GM12878 (cell line): ENCODE measurements around the gene LORICRIN. TPM values are rescaled to one million over a fixed set of nuclear protein-coding genes. Genes with fewer than 3 reads are reported as not detected.
A peak's percentile ranks its signal among the peaks of the same experiment; 100 is the strongest.

Experiments used
- BMI1 ChIP-seq: fragments of 450-650 bp; IDR thresholded peaks from 2 replicates; pipeline ENCODE4 v1.6.1; 2016; ENCODE audit warnings: mild to moderate bottlenecking, moderate library complexity, borderline replicate concordance
- CEBPZ ChIP-seq: fragments of 150-350 bp; IDR thresholded peaks from 2 replicates; pipeline ENCODE4 v1.6.1; 2016; ENCODE audit warnings: low read depth, low read length
- EP300 ChIP-seq, 2 experiments: fragments of 150-350 bp in 1 of 2; IDR thresholded peaks; 2 replicates each; pipeline ENCODE4 v1.6.1; 2011 to 2012; ENCODE audit warnings: low read depth in 2 of 2, low read length in 2 of 2, borderline replicate concordance in 1 of 2, improper control_type of control experiment in 1 of 2, inconsistent platforms in 1 of 2; ENCODE audit not compliant: control insufficient read depth in 1 of 2
- HDGF ChIP-seq: fragments of 450-650 bp; IDR thresholded peaks from 2 replicates; pipeline ENCODE4 v1.6.1; 2016; ENCODE audit warnings: antibody characterized with exemption
- MTA2 ChIP-seq: fragments of 450-650 bp; IDR thresholded peaks from 2 replicates; pipeline ENCODE4 v1.6.1; 2016; ENCODE audit warnings: low read depth, mild to moderate bottlenecking, moderate library complexity
- PBX3 ChIP-seq: IDR thresholded peaks from 2 replicates; pipeline ENCODE4 v1.6.1; 2011; ENCODE audit warnings: mild to moderate bottlenecking, low read depth, low read length, moderate library complexity; ENCODE audit not compliant: insufficient replicate concordance
- PKNOX1 ChIP-seq: fragments of 450-650 bp; IDR thresholded peaks from 2 replicates; pipeline ENCODE4 v1.6.1; 2016; ENCODE audit warnings: mild to moderate bottlenecking
- POLR2AphosphoS2 ChIP-seq: IDR thresholded peaks from 2 replicates; pipeline ENCODE4 v1.6.1; 2011; ENCODE audit warnings: low read depth, mild to moderate bottlenecking, low read length, improper control_type of control experiment, moderate library complexity
- RB1 ChIP-seq: fragments of 450-650 bp; formaldehyde crosslinking; IDR thresholded peaks from 2 replicates; pipeline ENCODE4 v1.6.1; 2017; ENCODE audit warnings: mild to moderate bottlenecking, borderline replicate concordance
- SRF ChIP-seq, 2 experiments: IDR thresholded peaks; 2 replicates each; pipeline ENCODE4 v1.6.1; 2011; ENCODE audit warnings: low read depth in 2 of 2, low read length in 2 of 2, mild to moderate bottlenecking in 1 of 2, moderate library complexity in 1 of 2
- ZBTB40 ChIP-seq: fragments of 450-650 bp; IDR thresholded peaks from 2 replicates; pipeline ENCODE4 v1.6.1; 2016; ENCODE audit warnings: mild to moderate bottlenecking, moderate library complexity, borderline replicate concordance
- ZNF24 ChIP-seq: fragments of 450-650 bp; IDR thresholded peaks from 2 replicates; pipeline ENCODE4 v1.6.1; 2017; ENCODE audit warnings: antibody characterized with exemption, mild to moderate bottlenecking
- ZNF592 ChIP-seq: fragments of 450-650 bp; IDR thresholded peaks from 2 replicates; pipeline ENCODE4 v1.6.1; 2017; ENCODE audit warnings: mild to moderate bottlenecking, moderate library complexity
- polyA plus RNA-seq, 11 experiments: library from polyadenylated mRNA; depleted of rRNA in 4 of 11; unstranded in 6 of 11; stranded (reverse) in 5 of 11; fragments of >200 nt; fragmentation: Nextera tagmentation in 4 of 11; fragmentation: Illumina TruSeq in 1 of 11; extraction: Ambion mirVana in 4 of 11; extraction: Trizol in 1 of 11; gene quantifications; 1 replicate in 1 of 11; 2 replicates in 10 of 11; pipeline versions ENCODE4 v1.2.1 to v1.2.3, GENCODE V29; 2011 to 2016; ENCODE audit warnings: inconsistent platforms in 2 of 11, missing spikeins in 2 of 11, low read depth in 1 of 11
- total RNA-seq, 4 experiments: library from RNA; depleted of rRNA in 3 of 4; stranded (reverse); fragments of >200 nt in 3 of 4; fragmentation: Illumina TruSeq in 1 of 4; extraction: Trizol in 1 of 4; gene quantifications; 2 replicates each; pipeline versions ENCODE4 v1.2.1 to v1.2.3, GENCODE V29; 2013 to 2021

Gene LORICRIN
- total and polyA plus RNA-seq, 10 of the 15 experiments (the other 5 are each of a cell fraction or from before 2014, with no cell fraction given), result 0.06 to 0.37 TPM; not detected in 8

- TF ChIP-seq ZNF592, result no peak
- TF ChIP-seq EP300 (IDR thresholded peaks at IDR 0.05; ENCODE audit: borderline replicate concordance in 1 of 2, control insufficient read depth in 1 of 2, low read depth in 2 of 2, low read length in 2 of 2), result peak in 1 of 2 experiments; percentile 78; a peak in 2 of 4 replicates
- TF ChIP-seq CEBPZ, result no peak
- TF ChIP-seq PBX3, result no peak
- peak; percentile 81 for TF ChIP-seq MTA2
- TF ChIP-seq ZNF24, result peak; percentile 45; the same call in 1 of the 2 replicates
- no peak for TF ChIP-seq ZBTB40
- 0 out of 2 replicates have a peak, but pooled peaks have one; percentile 41 for TF ChIP-seq BMI1
- TF ChIP-seq PKNOX1, result no peak
- no peak for TF ChIP-seq RB1
- no peak for TF ChIP-seq POLR2AphosphoS2
- TF ChIP-seq HDGF, result no peak
- TF ChIP-seq SRF (IDR thresholded peaks at IDR 0.05; ENCODE audit: low read depth in 2 of 2, low read length in 2 of 2), result no peak
Measured at GRCh38 chr1:153262462-153263157, 3.1 kb downstream of the LORICRIN start (continued).
